Activated CD8-positive, alpha-beta memory T cell treated with anti-CD3 and anti-CD28 coated beads, Interleukin-2, amount 50 U/mL, for 24 hours (primary cell): ENCODE measurements around the gene ELP1.
"Not testable (repeated sequence)": the region's sequence is repeated elsewhere in the genome, so short reads cannot be mapped to it uniquely, and the experiment has no call there.

ENCODE experiments used
- DNase-seq: peaks from one replicate; pipeline ENCODE4 v3.0.0-alpha.2; 2020; ENCODE audit errors: extremely low read depth

The ELP1 gene

GRCh38 chr9:108854641-108855528 lies 79.0 kb downstream of the ELP1 start:
- no peak for DNase-seq

- DNase-seq: no peak
These were observed 79.8 kb downstream of the ELP1 start for GRCh38 chr9:108854094-108854493.

- no peak for DNase-seq
These were observed 81.8 kb downstream of the ELP1 start for GRCh38 chr9:108852079-108852478.

- DNase-seq: no peak
These were observed 82.8 kb downstream of the ELP1 start for GRCh38 chr9:108851138-108851537.

GRCh38 chr9:108850293-108850897 lies 83.5 kb downstream of the ELP1 start:
- DNase-seq: no peak

- not testable (repeated sequence) for DNase-seq
These were observed 85.6 kb downstream of the ELP1 start for GRCh38 chr9:108848296-108848695.

GRCh38 chr9:108845947-108846346 lies 88.0 kb downstream of the ELP1 start:
- DNase-seq: no peak

GRCh38 chr9:108845507-108845906 lies 88.4 kb downstream of the ELP1 start:
- no peak for DNase-seq

- DNase-seq: no peak
These were observed 89.1 kb downstream of the ELP1 start for GRCh38 chr9:108844856-108845255.

- DNase-seq: no peak
These were observed 89.5 kb downstream of the ELP1 start for GRCh38 chr9:108844391-108844790.

- DNase-seq: no peak
These were observed 91.2 kb downstream of the ELP1 start for GRCh38 chr9:108842610-108843295.

GRCh38 chr9:108839561-108839960 lies 94.4 kb downstream of the ELP1 start:
- DNase-seq: not testable (repeated sequence)

GRCh38 chr9:108838017-108838416 lies 95.9 kb downstream of the ELP1 start:
- no peak for DNase-seq

- no peak for DNase-seq
These were observed 96.4 kb downstream of the ELP1 start for GRCh38 chr9:108837530-108837929.

GRCh38 chr9:108836781-108837180 lies 97.1 kb downstream of the ELP1 start:
- no peak for DNase-seq

- DNase-seq: no peak
These were observed 97.6 kb downstream of the ELP1 start for GRCh38 chr9:108836319-108836718.

- no peak for DNase-seq
These were observed 98.1 kb downstream of the ELP1 start for GRCh38 chr9:108835831-108836230.

- DNase-seq: no peak
These were observed 98.8 kb downstream of the ELP1 start for GRCh38 chr9:108834959-108835665.

- DNase-seq: no peak
These were observed 101.8 kb downstream of the ELP1 start for GRCh38 chr9:108832179-108832500.

- DNase-seq: no peak
These were observed 102.3 kb downstream of the ELP1 start for GRCh38 chr9:108831496-108832178.

GRCh38 chr9:108830272-108830671 lies 103.7 kb downstream of the ELP1 start:
- DNase-seq: no peak

- DNase-seq: no peak
These were observed 110.1 kb downstream of the ELP1 start for GRCh38 chr9:108823829-108824228.
